ENCODE measurements around the gene ANAPC16.

Gene ANAPC16
- long read RNA-seq, transcript ANAPC16-203 (3 exons, 734 nt), result minor isoform, 14 of 247 reads
- long read RNA-seq, transcript ANAPC16-205 (5 exons, 3,567 nt), result minor isoform, 9 of 247 reads
- long read RNA-seq, transcript ANAPC16-201 (4 exons, 3,195 nt), result major isoform, 82 of 247 reads
- long read RNA-seq, partial matches to known transcripts, result 3 of 247 reads
- long read RNA-seq, other reads (novel, unspliced or antisense), result 136 of 247 reads

- peak within 1 kb of the TSS; percentile 84 for H3K4me3 ChIP-seq (replicated peaks; ENCODE audit: insufficient read depth, low read length)
- DNase-seq (ENCODE audit: low read depth in 1 of 2, low spot score in 1 of 2), result peak; percentile 85 to 89
- H3K27me3 ChIP-seq (ENCODE audit: insufficient read depth, poor library complexity, severe bottlenecking), result no peaks in the 10 kb centered on the region
- H3K27ac ChIP-seq (replicated peaks), result peak within 1 kb of the TSS; percentile 89
- TF ChIP-seq CTCF (IDR thresholded peaks at IDR 0.05; ENCODE audit: insufficient read depth, low read length) (no peak), POLR2AphosphoS5 (IDR thresholded peaks at IDR 0.05; ENCODE audit: low read depth) (peak; percentile 99), REST (IDR thresholded peaks at IDR 0.05; ENCODE audit: insufficient replicate concordance, low read depth) (peak; percentile 56), SPI1 (IDR thresholded peaks at IDR 0.05; ENCODE audit: borderline replicate concordance, low read depth) (no peak; the same call in 1 of the 2 replicates)
Measured at GRCh38 chr10:72215611-72216549, at the start of gene ANAPC16, which contains the start of gene ASCC1. Gene ANAPC16 (plus strand): TSS chr10:72216012. CDS start chr10:72223915, 7,903 bp downstream. Gene ASCC1 (minus strand): TSS chr10:72216276. CDS start chr10:72213298, 2,978 bp downstream.

GRCh38 chr10:72167118-72167517 is 48.7 kb upstream of the ANAPC16 start:
- Histone ChIP-seq H3K27me3 (ENCODE audit: insufficient read depth, poor library complexity, severe bottlenecking) (no peaks in the 10 kb centered on the region), H3K27ac (replicated peaks) (no peak overlapping the region), H3K4me3 (replicated peaks; ENCODE audit: insufficient read depth, low read length) (no peak overlapping the region)
- DNase-seq (ENCODE audit: low read depth in 1 of 2, low spot score in 1 of 2), result no peak
- TF ChIP-seq GABPA (IDR thresholded peaks at IDR 0.05; ENCODE audit: low read depth) (no peak), CTCF (IDR thresholded peaks at IDR 0.05; ENCODE audit: insufficient read depth, low read length) (no peak)

GRCh38 chr10:72170263-72170662 is 45.5 kb upstream of the ANAPC16 start:
- Histone ChIP-seq H3K27me3 (ENCODE audit: insufficient read depth, poor library complexity, severe bottlenecking) (no peaks in the 10 kb centered on the region), H3K4me3 (replicated peaks; ENCODE audit: insufficient read depth, low read length) (no peak overlapping the region), H3K27ac (replicated peaks) (no peak overlapping the region)
- TF ChIP-seq CTCF (IDR thresholded peaks at IDR 0.05; ENCODE audit: insufficient read depth, low read length) (no peak), GABPA (IDR thresholded peaks at IDR 0.05; ENCODE audit: low read depth) (no peak), SPI1 (IDR thresholded peaks at IDR 0.05; ENCODE audit: borderline replicate concordance, low read depth) (no peak), REST (IDR thresholded peaks at IDR 0.05; ENCODE audit: insufficient replicate concordance, low read depth) (no peak), POLR2AphosphoS5 (IDR thresholded peaks at IDR 0.05; ENCODE audit: low read depth) (no peak)
- no peak for DNase-seq (ENCODE audit: low read depth in 1 of 2, low spot score in 1 of 2)

Measured in HL-60 (cell line).